Liver (tissue), 9 donors: Measurements from ENCODE around the gene ERP27. TPM values are rescaled to one million over a fixed set of nuclear protein-coding genes. Genes with fewer than 3 reads are reported as not detected.

Experiments used
- DNase-seq: peaks from one replicate; pipeline ENCODE4 v3.0.0-alpha.2; 2017; ENCODE audit warnings: low spot score
- H3K27ac ChIP-seq, 2 donors: one replicate each; pipeline ENCODE4 v1.7.0; 2013; ENCODE audit warnings: inconsistent platforms in 2 of 2, low read length in 2 of 2, control low read depth in 1 of 2, low read depth in 1 of 2, mild to moderate bottlenecking in 1 of 2
- H3K27me3 ChIP-seq, 4 donors: one replicate each; pipeline versions ENCODE4 v1.6.1 to v1.7.0; 2013; ENCODE audit warnings: low read length in 3 of 4, inconsistent platforms in 1 of 4, mild to moderate bottlenecking in 1 of 4, moderate library complexity in 1 of 4; ENCODE audit not compliant: control insufficient read depth in 4 of 4, insufficient read depth in 4 of 4
- H3K36me3 ChIP-seq, 4 donors: one replicate each; pipeline versions ENCODE4 v1.6.1 to v1.7.0; 2013; ENCODE audit warnings: low read length in 3 of 4, mild to moderate bottlenecking in 3 of 4, low read depth in 1 of 4, moderate library complexity in 1 of 4; ENCODE audit not compliant: control insufficient read depth in 4 of 4, insufficient read depth in 3 of 4
- H3K4me1 ChIP-seq, 4 donors: one replicate each; pipeline versions ENCODE4 v1.6.1 to v1.7.0; 2013; ENCODE audit warnings: low read length in 3 of 4, mild to moderate bottlenecking in 3 of 4, moderate library complexity in 1 of 4; ENCODE audit not compliant: control insufficient read depth in 4 of 4, insufficient read depth in 4 of 4
- H3K4me3 ChIP-seq, 3 donors: one replicate each; pipeline versions ENCODE4 v1.6.1 to v1.7.0; 2013; ENCODE audit warnings: low read length in 3 of 3, control low read depth in 1 of 3, low read depth in 1 of 3, mild to moderate bottlenecking in 1 of 3
- H3K9ac ChIP-seq, 2 donors: one replicate each; pipeline ENCODE4 v1.7.0; 2013; ENCODE audit warnings: low read length in 2 of 2, mild to moderate bottlenecking in 2 of 2, moderate library complexity in 2 of 2, control low read depth in 1 of 2, low read depth in 1 of 2
- H3K9me3 ChIP-seq, 4 donors: one replicate each; pipeline versions ENCODE4 v1.6.1 to v1.7.0; 2013; ENCODE audit warnings: low read length in 3 of 4; ENCODE audit not compliant: control insufficient read depth in 4 of 4
- JUND ChIP-seq, 2 donors: IDR thresholded peaks; 2 replicates each; pipeline ENCODE4 v1.6.1; 2016; ENCODE audit warnings: antibody characterized with exemption in 2 of 2
- NR2F2 ChIP-seq: IDR thresholded peaks from 2 replicates; pipeline ENCODE4 v1.6.1; 2016; ENCODE audit warnings: antibody characterized with exemption
- RXRA ChIP-seq, 2 donors: IDR thresholded peaks; 2 replicates each; pipeline ENCODE4 v1.6.1; 2017 to 2018; ENCODE audit warnings: antibody characterized with exemption in 2 of 2, mild to moderate bottlenecking in 1 of 2
- SP1 ChIP-seq: IDR thresholded peaks from 2 replicates; pipeline ENCODE4 v1.6.1; 2018; ENCODE audit warnings: antibody characterized with exemption, mild to moderate bottlenecking
- TAF1 ChIP-seq: conservative IDR thresholded peaks from 2 replicates; pipeline ENCODE4 v1.6.1; 2016; ENCODE audit warnings: antibody characterized with exemption, mild to moderate bottlenecking
- WGBS: extraction: QIAGEN DNeasy Blood & Tissue Kit; methylation state at CpG from one replicate; pipeline ENCODE4 v1.1.7; 2013; 5-methylcytosine and 5-hydroxymethylcytosine counted together
- polyA plus RNA-seq, 2 donors: library from polyadenylated mRNA; stranded (reverse) in 1 of 2; unstranded in 1 of 2; fragments of 200-250 nt in 1 of 2; fragments of >200 nt in 1 of 2; fragmentation: Nextera tagmentation in 1 of 2; extraction: Ambion mirVana in 1 of 2; gene quantifications; one replicate each; pipeline versions ENCODE4 v1.2.1 to v1.2.3, GENCODE V29; 2013 to 2015
- total RNA-seq, 2 donors: library from RNA; depleted of rRNA; stranded (reverse); fragments of >200 nt; gene quantifications; one replicate each; pipeline ENCODE4 v1.2.3, GENCODE V29; 2014
- TF ChIP-seq, protein P1 (sequence below): IDR thresholded peaks from 2 replicates; pipeline ENCODE4 v1.6.1; 2016; ENCODE audit warnings: antibody characterized with exemption
- TF ChIP-seq, protein P2 (sequence below): IDR thresholded peaks from 2 replicates; pipeline ENCODE4 v1.6.1; 2016; ENCODE audit warnings: antibody characterized with exemption, mild to moderate bottlenecking
- TF ChIP-seq, protein P3 (sequence below): fragments of 150-350 bp; IDR thresholded peaks from 2 replicates; pipeline ENCODE4 v1.5.1; 2017; ENCODE audit warnings: improper control_type of control experiment, low read depth, low read length; ENCODE audit not compliant: missing input control
- TF ChIP-seq, protein P4 (sequence below): IDR thresholded peaks from 2 replicates; pipeline ENCODE4 v1.6.1; 2016; ENCODE audit warnings: antibody characterized with exemption
- donor health status: healthy.
- donor health status: healthy.
- donor health status: healthy.
- donor health status: healthy.
- donor health status: healthy.

ERP27 gene
- total and polyA plus RNA-seq, 4 donors, result 0.14 to 5.8 (median 0.51) TPM

DNA sequence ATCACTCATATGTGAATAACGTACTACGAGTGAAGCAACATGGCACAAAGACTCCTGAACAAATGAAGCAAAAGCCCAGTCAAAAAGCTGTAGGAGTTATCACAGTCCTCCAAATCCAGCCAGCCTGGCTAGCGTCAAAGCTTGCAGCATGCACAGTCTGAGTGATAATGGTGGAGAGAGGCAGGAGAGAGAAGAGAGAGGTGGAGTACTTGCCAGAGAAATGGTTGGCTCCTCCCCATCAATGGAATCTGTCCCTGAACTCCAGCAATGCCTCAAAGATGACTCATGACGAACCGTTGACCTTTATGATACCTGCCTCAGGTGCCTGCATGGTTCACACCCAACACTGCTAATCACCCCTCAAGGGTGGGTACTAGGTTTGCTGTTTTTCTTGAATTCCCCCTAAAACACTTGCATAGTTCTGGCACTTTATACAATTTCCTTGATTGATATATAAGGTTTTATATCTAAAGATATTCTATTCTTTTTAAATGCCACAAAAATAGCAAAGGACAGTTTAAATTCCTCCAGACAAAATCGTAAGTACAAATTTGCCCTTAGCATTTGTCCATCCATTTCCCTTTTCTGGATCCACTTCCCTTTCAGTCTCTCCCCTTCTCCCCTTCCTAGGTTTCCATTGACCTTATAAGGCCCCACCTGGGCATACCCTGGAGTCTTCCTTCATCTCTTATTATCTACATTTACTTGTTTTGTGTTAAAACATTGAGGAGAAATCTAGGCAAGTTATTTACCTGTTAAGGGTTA, 12.8 kb upstream of the ERP27 start:
- no peak for TF ChIP-seq SP1
- DNase-seq, result no peak
- WGBS, result 76% methylated on average over 6 of the region's 6 CpGs
- Histone ChIP-seq H3K9ac (no peak overlapping the region), H3K9me3 (no peaks in the 10 kb centered on the region), H3K4me1 (peaks cover 0 to 8% (median 2%) of the 10 kb centered on the region in 4 donors), H3K27me3 (no peaks in the 10 kb centered on the region), H3K4me3 (no peak overlapping the region), H3K36me3 (peaks cover 0 to 5% (median 3%) of the 10 kb centered on the region in 4 donors), H3K27ac (peak overlapping the region; percentile 71 to 78)

DNA sequence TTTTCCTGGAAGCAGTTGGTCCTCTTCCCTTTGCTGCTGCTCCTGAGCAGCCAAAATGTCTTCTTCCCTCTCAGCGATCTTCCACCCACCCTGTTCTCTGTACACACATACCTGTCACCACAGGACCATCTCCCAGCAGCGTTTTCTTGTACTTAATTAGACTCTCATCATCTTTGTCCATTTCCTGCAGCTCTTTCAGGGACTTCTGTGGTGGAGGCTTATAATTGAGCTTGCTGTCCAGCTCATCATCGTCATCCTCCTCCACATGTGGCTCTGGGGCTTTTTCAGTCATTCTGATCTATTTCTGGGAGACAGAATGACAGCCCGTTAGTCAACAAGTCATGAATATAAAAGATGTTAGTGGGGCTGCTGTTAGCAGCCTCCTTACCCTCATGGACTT, 12.1 kb upstream of the ERP27 start:
- H3K27ac ChIP-seq, result peak overlapping the region in 1 of 2 donors; percentile 69
- H3K9ac ChIP-seq, result no peak overlapping the region
- no peak for TF ChIP-seq TAF1
- TF ChIP-seq NR2F2, result no peak
- TF ChIP-seq, protein P1, sequence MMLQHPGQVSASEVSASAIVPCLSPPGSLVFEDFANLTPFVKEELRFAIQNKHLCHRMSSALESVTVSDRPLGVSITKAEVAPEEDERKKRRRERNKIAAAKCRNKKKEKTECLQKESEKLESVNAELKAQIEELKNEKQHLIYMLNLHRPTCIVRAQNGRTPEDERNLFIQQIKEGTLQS, result no peak
- no peak for TF ChIP-seq RXRA (IDR thresholded peaks at IDR 0.05)
- TF ChIP-seq, protein P2, sequence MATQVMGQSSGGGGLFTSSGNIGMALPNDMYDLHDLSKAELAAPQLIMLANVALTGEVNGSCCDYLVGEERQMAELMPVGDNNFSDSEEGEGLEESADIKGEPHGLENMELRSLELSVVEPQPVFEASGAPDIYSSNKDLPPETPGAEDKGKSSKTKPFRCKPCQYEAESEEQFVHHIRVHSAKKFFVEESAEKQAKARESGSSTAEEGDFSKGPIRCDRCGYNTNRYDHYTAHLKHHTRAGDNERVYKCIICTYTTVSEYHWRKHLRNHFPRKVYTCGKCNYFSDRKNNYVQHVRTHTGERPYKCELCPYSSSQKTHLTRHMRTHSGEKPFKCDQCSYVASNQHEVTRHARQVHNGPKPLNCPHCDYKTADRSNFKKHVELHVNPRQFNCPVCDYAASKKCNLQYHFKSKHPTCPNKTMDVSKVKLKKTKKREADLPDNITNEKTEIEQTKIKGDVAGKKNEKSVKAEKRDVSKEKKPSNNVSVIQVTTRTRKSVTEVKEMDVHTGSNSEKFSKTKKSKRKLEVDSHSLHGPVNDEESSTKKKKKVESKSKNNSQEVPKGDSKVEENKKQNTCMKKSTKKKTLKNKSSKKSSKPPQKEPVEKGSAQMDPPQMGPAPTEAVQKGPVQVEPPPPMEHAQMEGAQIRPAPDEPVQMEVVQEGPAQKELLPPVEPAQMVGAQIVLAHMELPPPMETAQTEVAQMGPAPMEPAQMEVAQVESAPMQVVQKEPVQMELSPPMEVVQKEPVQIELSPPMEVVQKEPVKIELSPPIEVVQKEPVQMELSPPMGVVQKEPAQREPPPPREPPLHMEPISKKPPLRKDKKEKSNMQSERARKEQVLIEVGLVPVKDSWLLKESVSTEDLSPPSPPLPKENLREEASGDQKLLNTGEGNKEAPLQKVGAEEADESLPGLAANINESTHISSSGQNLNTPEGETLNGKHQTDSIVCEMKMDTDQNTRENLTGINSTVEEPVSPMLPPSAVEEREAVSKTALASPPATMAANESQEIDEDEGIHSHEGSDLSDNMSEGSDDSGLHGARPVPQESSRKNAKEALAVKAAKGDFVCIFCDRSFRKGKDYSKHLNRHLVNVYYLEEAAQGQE, result no peak
- TF ChIP-seq, protein P3, sequence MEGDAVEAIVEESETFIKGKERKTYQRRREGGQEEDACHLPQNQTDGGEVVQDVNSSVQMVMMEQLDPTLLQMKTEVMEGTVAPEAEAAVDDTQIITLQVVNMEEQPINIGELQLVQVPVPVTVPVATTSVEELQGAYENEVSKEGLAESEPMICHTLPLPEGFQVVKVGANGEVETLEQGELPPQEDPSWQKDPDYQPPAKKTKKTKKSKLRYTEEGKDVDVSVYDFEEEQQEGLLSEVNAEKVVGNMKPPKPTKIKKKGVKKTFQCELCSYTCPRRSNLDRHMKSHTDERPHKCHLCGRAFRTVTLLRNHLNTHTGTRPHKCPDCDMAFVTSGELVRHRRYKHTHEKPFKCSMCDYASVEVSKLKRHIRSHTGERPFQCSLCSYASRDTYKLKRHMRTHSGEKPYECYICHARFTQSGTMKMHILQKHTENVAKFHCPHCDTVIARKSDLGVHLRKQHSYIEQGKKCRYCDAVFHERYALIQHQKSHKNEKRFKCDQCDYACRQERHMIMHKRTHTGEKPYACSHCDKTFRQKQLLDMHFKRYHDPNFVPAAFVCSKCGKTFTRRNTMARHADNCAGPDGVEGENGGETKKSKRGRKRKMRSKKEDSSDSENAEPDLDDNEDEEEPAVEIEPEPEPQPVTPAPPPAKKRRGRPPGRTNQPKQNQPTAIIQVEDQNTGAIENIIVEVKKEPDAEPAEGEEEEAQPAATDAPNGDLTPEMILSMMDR, result no peak
- TF ChIP-seq, protein P4, sequence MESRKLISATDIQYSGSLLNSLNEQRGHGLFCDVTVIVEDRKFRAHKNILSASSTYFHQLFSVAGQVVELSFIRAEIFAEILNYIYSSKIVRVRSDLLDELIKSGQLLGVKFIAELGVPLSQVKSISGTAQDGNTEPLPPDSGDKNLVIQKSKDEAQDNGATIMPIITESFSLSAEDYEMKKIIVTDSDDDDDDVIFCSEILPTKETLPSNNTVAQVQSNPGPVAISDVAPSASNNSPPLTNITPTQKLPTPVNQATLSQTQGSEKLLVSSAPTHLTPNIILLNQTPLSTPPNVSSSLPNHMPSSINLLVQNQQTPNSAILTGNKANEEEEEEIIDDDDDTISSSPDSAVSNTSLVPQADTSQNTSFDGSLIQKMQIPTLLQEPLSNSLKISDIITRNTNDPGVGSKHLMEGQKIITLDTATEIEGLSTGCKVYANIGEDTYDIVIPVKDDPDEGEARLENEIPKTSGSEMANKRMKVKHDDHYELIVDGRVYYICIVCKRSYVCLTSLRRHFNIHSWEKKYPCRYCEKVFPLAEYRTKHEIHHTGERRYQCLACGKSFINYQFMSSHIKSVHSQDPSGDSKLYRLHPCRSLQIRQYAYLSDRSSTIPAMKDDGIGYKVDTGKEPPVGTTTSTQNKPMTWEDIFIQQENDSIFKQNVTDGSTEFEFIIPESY, result no peak
- TF ChIP-seq JUND (IDR thresholded peaks at IDR 0.05), result no peak
- no peak for TF ChIP-seq SP1
- no peak overlapping the region for H3K4me3 ChIP-seq
- no peaks in the 10 kb centered on the region for H3K27me3 ChIP-seq
- peaks cover 0 to 8% (median 0%) of the 10 kb centered on the region in 4 donors for H3K4me1 ChIP-seq
- whole genome bisulfite sequencing, result 73% methylated on average over 4 of the region's 4 CpGs
- H3K9me3 ChIP-seq, result no peaks in the 10 kb centered on the region
- peaks cover 0 to 10% (median 3%) of the 10 kb centered on the region in 4 donors for H3K36me3 ChIP-seq
- no peak for DNase-seq
